Upper lobe of right lung (tissue), 1 donor: ENCODE measurements around the gene MOSMO. TPM values are rescaled to one million over a fixed set of nuclear protein-coding genes. Genes with fewer than 3 reads are reported as not detected.

ENCODE experiments used
- ATAC-seq: fragments of 200-7000 bp; cut with Tn5 transposase; one replicate; pipeline ENCODE4 v1.9.1; 2020; ENCODE audit warnings: mild to moderate bottlenecking, moderate library complexity
- DNase-seq: peaks from one replicate; pipeline ENCODE4 v3.0.0-alpha.2; 2020
- H3K27ac ChIP-seq: fragments of 200-600 bp; one replicate; pipeline ENCODE4 v1.8.0; 2022
- H3K27me3 ChIP-seq: fragments of 200-600 bp; one replicate; pipeline ENCODE4 v1.8.0; 2022; ENCODE audit warnings: mild to moderate bottlenecking
- H3K36me3 ChIP-seq: fragments of 200-600 bp; one replicate; pipeline ENCODE4 v1.8.0; 2022
- H3K4me1 ChIP-seq: fragments of 200-600 bp; one replicate; pipeline ENCODE4 v1.8.0; 2022
- H3K4me3 ChIP-seq: fragments of 200-600 bp; one replicate; pipeline ENCODE4 v1.8.0; 2022; ENCODE audit warnings: mild to moderate bottlenecking
- H3K9me3 ChIP-seq: fragments of 200-600 bp; one replicate; pipeline ENCODE4 v1.8.0; 2022
- intact Hi-C: fragments of 100-400 bp; cut with DNase I; formaldehyde crosslinking; loops from one replicate; pipeline ENCODE4 v1.11.0; 2022
- total RNA-seq: library from RNA; stranded (reverse); fragmentation: NEBNext Ultra II Directional; extraction: Animal tissue kit (Norgen Biotek cat#: 25700); gene quantifications from one replicate; pipeline ENCODE4 v1.2.1, GENCODE V29; 2021
- TF ChIP-seq, protein P1 (sequence below): fragments of 200-600 bp; IDR thresholded peaks from one replicate; pipeline ENCODE4 v1.8.0; 2022; ENCODE audit warnings: antibody characterized with exemption
- donor health status: DM: no; HTN: yes; CAD: no; lungs with severe emphysema.

The MOSMO gene
- total RNA-seq, 1 donor from 2014 or later = 11.4 TPM

GRCh38 chr16:22132801-22133200, 124.9 kb downstream of the MOSMO start:
- intact Hi-C loops = no loop called here
- no peaks in the 10 kb centered on the region for H3K27me3 ChIP-seq
- H3K9me3 ChIP-seq = no peaks in the 10 kb centered on the region
- no peaks in the 10 kb centered on the region for H3K36me3 ChIP-seq
- DNase-seq (no peak), ATAC-seq (peak; percentile 27)
- H3K4me3 ChIP-seq = no peak overlapping the region
- TF ChIP-seq, protein P1, sequence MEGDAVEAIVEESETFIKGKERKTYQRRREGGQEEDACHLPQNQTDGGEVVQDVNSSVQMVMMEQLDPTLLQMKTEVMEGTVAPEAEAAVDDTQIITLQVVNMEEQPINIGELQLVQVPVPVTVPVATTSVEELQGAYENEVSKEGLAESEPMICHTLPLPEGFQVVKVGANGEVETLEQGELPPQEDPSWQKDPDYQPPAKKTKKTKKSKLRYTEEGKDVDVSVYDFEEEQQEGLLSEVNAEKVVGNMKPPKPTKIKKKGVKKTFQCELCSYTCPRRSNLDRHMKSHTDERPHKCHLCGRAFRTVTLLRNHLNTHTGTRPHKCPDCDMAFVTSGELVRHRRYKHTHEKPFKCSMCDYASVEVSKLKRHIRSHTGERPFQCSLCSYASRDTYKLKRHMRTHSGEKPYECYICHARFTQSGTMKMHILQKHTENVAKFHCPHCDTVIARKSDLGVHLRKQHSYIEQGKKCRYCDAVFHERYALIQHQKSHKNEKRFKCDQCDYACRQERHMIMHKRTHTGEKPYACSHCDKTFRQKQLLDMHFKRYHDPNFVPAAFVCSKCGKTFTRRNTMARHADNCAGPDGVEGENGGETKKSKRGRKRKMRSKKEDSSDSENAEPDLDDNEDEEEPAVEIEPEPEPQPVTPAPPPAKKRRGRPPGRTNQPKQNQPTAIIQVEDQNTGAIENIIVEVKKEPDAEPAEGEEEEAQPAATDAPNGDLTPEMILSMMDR = no peak
- no peaks in the 10 kb centered on the region for H3K4me1 ChIP-seq
- no peak overlapping the region for H3K27ac ChIP-seq

Other genes starting within 250 kb of the MOSMO start
- 143 TPM for gene NPIPB4, start 150.4 kb upstream of the MOSMO start, total RNA-seq
- gene UQCRC2, start 54.8 kb upstream of the MOSMO start, total RNA-seq = 161 TPM
- not detected for gene PDZD9, start 7.0 kb upstream of the MOSMO start, total RNA-seq
- gene VWA3A, start 84.4 kb downstream of the MOSMO start, total RNA-seq = 2.6 TPM
- 0.14 TPM for gene SDR42E2, start 154.4 kb downstream of the MOSMO start, total RNA-seq
- gene EEF2K, start 198.2 kb downstream of the MOSMO start, total RNA-seq = 34.9 TPM